Loucy (cell line): ENCODE results near the gene VGLL1.

Experiments used
- H2AFZ ChIP-seq: fragments of 200-600 bp; sonication (generic); 2 replicates; pipeline ENCODE4 v1.6.0; 2016; ENCODE audit warnings: antibody characterized with exemption, mild to moderate bottlenecking, low read length, moderate library complexity
- H3F3A ChIP-seq: fragments of 200-600 bp; 2 replicates; pipeline ENCODE4 v1.6.0; 2016; ENCODE audit warnings: antibody characterized with exemption, low read depth, mild to moderate bottlenecking
- H3K27me3 ChIP-seq: fragments of 200-600 bp; sonication (generic); 2 replicates; pipeline ENCODE4 v1.6.1; 2014; ENCODE audit warnings: low read length, mild to moderate bottlenecking; ENCODE audit not compliant: insufficient read depth, poor library complexity, severe bottlenecking
- H3K36me3 ChIP-seq: fragments of 200-600 bp; sonication (generic); 2 replicates; pipeline ENCODE4 v1.6.1; 2016; ENCODE audit warnings: low read length; ENCODE audit not compliant: insufficient read depth
- H3K4me1 ChIP-seq: fragments of 200-600 bp; sonication (generic); 2 replicates; pipeline ENCODE4 v1.5.1; 2014; ENCODE audit warnings: low read length, mild to moderate bottlenecking; ENCODE audit not compliant: insufficient read depth, poor library complexity, severe bottlenecking
- H3K4me2 ChIP-seq: fragments of 200-600 bp; sonication (generic); 2 replicates; pipeline ENCODE4 v1.6.0; 2014; ENCODE audit warnings: antibody characterized with exemption, low read length, low read depth, mild to moderate bottlenecking; ENCODE audit not compliant: poor library complexity, severe bottlenecking
- H3K4me3 ChIP-seq: fragments of 200-600 bp; sonication (generic); 2 replicates; pipeline ENCODE4 v1.5.1; 2014; ENCODE audit warnings: low read length, mild to moderate bottlenecking, mixed read lengths; ENCODE audit not compliant: poor library complexity, severe bottlenecking
- H3K79me2 ChIP-seq: fragments of 200-600 bp; sonication (generic); 2 replicates; pipeline ENCODE4 v1.6.1; 2014; ENCODE audit warnings: low read length; ENCODE audit not compliant: insufficient read depth
- H3K9ac ChIP-seq: fragments of 200-600 bp; sonication (generic); 2 replicates; pipeline ENCODE4 v1.6.0; 2014; ENCODE audit warnings: mild to moderate bottlenecking, low read depth, low read length, moderate library complexity; ENCODE audit not compliant: poor library complexity, severe bottlenecking
- H3K9me2 ChIP-seq: fragments of 200-600 bp; sonication (generic); replicated peaks from 2 replicates; pipeline ENCODE4 v1.6.1; 2016; ENCODE audit warnings: low read depth, low read length, mixed read lengths
- H3K9me3 ChIP-seq: fragments of 200-600 bp; sonication (generic); 2 replicates; pipeline ENCODE4 v1.6.1; 2014; ENCODE audit warnings: mild to moderate bottlenecking, antibody characterized with exemption, low read length, low read depth; ENCODE audit not compliant: insufficient read depth
- H4K20me1 ChIP-seq: fragments of 200-600 bp; sonication (generic); 2 replicates; pipeline ENCODE4 v1.6.0; 2014; ENCODE audit warnings: antibody characterized with exemption, low read length, mild to moderate bottlenecking; ENCODE audit not compliant: insufficient read depth, poor library complexity, severe bottlenecking
- CTCF ChIP-seq: fragments of 200-600 bp; sonication (generic); conservative IDR thresholded peaks from 2 replicates; pipeline ENCODE4 v1.5.1; 2014; ENCODE audit warnings: mild to moderate bottlenecking, antibody characterized with exemption, low read length
- EZH2phosphoT487 ChIP-seq: fragments of 200-600 bp; IDR thresholded peaks from 2 replicates; pipeline ENCODE4 v1.6.1; 2018; ENCODE audit warnings: antibody characterized with exemption, mild to moderate bottlenecking, moderate library complexity, borderline replicate concordance

Gene VGLL1

GRCh38 chrX:136600059-136600458 is 68.0 kb downstream of the VGLL1 start:
- Histone ChIP-seq H3K9ac (no peak overlapping the region), H2AFZ (no peak overlapping the region), H3F3A (no peaks in the 10 kb centered on the region), H3K4me2 (no peak overlapping the region), H3K36me3 (no peaks in the 10 kb centered on the region), H3K9me3 (no peaks in the 10 kb centered on the region), H3K4me3 (no peak overlapping the region), H3K4me1 (no peaks in the 10 kb centered on the region), H3K27me3 (no peaks in the 10 kb centered on the region), H3K9me2 (no peaks in the 10 kb centered on the region), H3K79me2 (no peaks in the 10 kb centered on the region), H4K20me1 (no peaks in the 10 kb centered on the region)
- no peak for TF ChIP-seq EZH2phosphoT487
- no peak for TF ChIP-seq CTCF
